ENCODE measurements around the gene GFRA3. TPM values are rescaled to one million over a fixed set of nuclear protein-coding genes. Genes with fewer than 3 reads are reported as not detected.

The GFRA3 gene
- total RNA-seq, 2 experiments from 2014 or later: not detected

DNA sequence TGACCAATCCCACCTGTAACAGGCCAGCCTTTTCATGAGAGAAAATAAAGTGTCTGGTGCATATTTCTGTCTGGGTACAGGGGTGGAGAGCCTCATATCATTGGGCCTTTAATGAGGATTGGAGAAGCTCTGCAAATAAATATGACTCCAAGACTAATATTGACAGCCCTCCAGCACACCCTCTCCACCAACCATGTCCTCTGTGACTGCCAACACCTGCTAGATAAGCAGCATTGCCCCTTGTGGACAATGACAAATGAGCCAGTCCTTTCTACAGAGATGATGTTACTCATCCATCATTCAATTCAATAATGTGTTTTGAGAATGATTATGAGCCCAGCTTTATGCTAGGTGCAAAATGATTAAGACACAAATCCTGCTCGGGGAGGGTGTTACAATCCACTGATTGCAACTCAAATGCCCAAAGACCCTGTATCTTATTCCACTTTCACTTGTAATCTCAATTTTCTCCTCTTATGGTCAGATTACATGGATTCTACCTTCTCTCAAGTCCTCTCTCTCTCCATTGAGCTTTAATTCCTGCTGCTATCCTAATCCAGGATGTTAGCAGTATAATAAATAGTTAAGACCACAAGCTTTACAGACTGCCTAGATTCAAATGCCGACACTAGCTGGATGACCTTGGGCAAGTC, 2.1 kb upstream of the GFRA3 start:
- ChIA-PET CTCF (interaction anchor here (1.1 to 1.5 kb wide), 4 partner anchors 19 to 77 kb away, joined by 3 to 5 read pairs (median 4); partner anchors contain the start of gene KDM3B), POLR2A (interaction anchor here (0.5 to 1.4 kb wide), 2 partner anchors 11 to 228 kb away, joined by 3 read pairs; no protein-coding TSS in a partner anchor)
- Mint-ChIP-seq H3K27me3 (peaks cover 23% of the 10 kb centered on the region), H3K27ac (no peak overlapping the region), H3K4me3 (no peak overlapping the region), H3K9me3 (no peaks in the 10 kb centered on the region), H3K36me3 (ENCODE audit: low read depth) (no peaks in the 10 kb centered on the region), H3K4me1 (ENCODE audit: low read depth) (peaks cover 9% of the 10 kb centered on the region)
- TF ChIP-seq, protein P1, sequence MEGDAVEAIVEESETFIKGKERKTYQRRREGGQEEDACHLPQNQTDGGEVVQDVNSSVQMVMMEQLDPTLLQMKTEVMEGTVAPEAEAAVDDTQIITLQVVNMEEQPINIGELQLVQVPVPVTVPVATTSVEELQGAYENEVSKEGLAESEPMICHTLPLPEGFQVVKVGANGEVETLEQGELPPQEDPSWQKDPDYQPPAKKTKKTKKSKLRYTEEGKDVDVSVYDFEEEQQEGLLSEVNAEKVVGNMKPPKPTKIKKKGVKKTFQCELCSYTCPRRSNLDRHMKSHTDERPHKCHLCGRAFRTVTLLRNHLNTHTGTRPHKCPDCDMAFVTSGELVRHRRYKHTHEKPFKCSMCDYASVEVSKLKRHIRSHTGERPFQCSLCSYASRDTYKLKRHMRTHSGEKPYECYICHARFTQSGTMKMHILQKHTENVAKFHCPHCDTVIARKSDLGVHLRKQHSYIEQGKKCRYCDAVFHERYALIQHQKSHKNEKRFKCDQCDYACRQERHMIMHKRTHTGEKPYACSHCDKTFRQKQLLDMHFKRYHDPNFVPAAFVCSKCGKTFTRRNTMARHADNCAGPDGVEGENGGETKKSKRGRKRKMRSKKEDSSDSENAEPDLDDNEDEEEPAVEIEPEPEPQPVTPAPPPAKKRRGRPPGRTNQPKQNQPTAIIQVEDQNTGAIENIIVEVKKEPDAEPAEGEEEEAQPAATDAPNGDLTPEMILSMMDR (IDR thresholded peaks at IDR 0.05): no peak
- intact Hi-C loops (cut with micrococcal nuclease): no loop called here
- peak; percentile 32 for ATAC-seq
- no peak for DNase-seq

DNA sequence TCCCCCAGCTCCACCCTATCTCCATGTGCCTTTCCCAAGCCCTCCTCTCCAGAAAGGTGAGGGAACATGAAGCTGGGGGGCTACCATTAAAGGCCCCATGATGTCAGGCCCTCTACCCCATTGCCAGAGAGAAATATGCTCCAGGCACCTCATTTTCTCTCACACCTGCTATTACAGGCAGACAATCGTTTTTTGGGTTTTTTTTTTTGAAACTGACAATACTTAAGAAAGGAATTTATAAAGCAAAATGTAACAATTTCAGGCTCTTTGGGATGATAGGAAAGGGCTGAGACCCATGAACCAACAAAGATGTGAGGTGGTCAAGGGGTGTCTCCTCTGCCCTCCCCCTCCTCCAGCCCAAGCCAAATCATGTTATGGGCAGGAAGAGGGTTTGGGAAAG, 1.5 kb upstream of the GFRA3 start:
- H3K4me1 Mint-ChIP-seq (ENCODE audit: low read depth): peaks cover 9% of the 10 kb centered on the region
- no peaks in the 10 kb centered on the region for H3K9me3 Mint-ChIP-seq
- intact Hi-C loops (cut with micrococcal nuclease): no loop called here
- no peak overlapping the region for H3K4me3 Mint-ChIP-seq
- no peak overlapping the region for H3K27ac Mint-ChIP-seq
- no peak for DNase-seq
- H3K27me3 Mint-ChIP-seq: peaks cover 23% of the 10 kb centered on the region
- no peaks in the 10 kb centered on the region for H3K36me3 Mint-ChIP-seq (ENCODE audit: low read depth)
- ChIA-PET POLR2A (interaction anchor here (0.8 kb wide), 1 partner anchor 78 kb away, joined by 3 read pairs; no protein-coding TSS in a partner anchor), CTCF (interaction anchor here (1.0 to 1.5 kb wide), 6 partner anchors 12 to 253 kb away, joined by 3 to 5 read pairs (median 4); partner anchors contain the start of gene KDM3B)
- TF ChIP-seq, protein P1 (IDR thresholded peaks at IDR 0.05): no peak
- no peak for ATAC-seq

GRCh38 chr5:138275379-138275782, 960 bp upstream of the GFRA3 start:
- Mint-ChIP-seq H3K9me3 (no peaks in the 10 kb centered on the region), H3K4me1 (ENCODE audit: low read depth) (peaks cover 9% of the 10 kb centered on the region), H3K27ac (no peak overlapping the region), H3K36me3 (ENCODE audit: low read depth) (no peaks in the 10 kb centered on the region), H3K4me3 (no peak overlapping the region), H3K27me3 (peaks cover 23% of the 10 kb centered on the region)
- TF ChIP-seq, protein P1 (IDR thresholded peaks at IDR 0.05): no peak
- intact Hi-C loops (cut with micrococcal nuclease): no loop called here
- ChIA-PET CTCF (interaction anchor here (1.0 to 1.3 kb wide), 5 partner anchors 10 to 253 kb away, joined by 3 to 5 read pairs (median 3); no protein-coding TSS in a partner anchor), POLR2A (interaction anchor here (0.8 to 1.0 kb wide), 2 partner anchors 35 to 79 kb away, joined by 3 read pairs; no protein-coding TSS in a partner anchor)
- ATAC-seq (no peak), DNase-seq (no peak)

- H3K36me3 Mint-ChIP-seq (ENCODE audit: low read depth): no peaks in the 10 kb centered on the region
- no peaks in the 10 kb centered on the region for H3K9me3 Mint-ChIP-seq
- TF ChIP-seq, protein P1 (IDR thresholded peaks at IDR 0.05): no peak
- ChIA-PET POLR2A (no interaction called here), CTCF (no interaction called here)
- H3K27me3 Mint-ChIP-seq: peaks cover 24% of the 10 kb centered on the region
- peaks cover 9% of the 10 kb centered on the region for H3K4me1 Mint-ChIP-seq (ENCODE audit: low read depth)
- ATAC-seq (no peak), DNase-seq (no peak)
- intact Hi-C loops (cut with micrococcal nuclease): no loop called here
- H3K4me3 Mint-ChIP-seq: peak overlapping the region; percentile 26
- no peak overlapping the region for H3K27ac Mint-ChIP-seq
Measured at GRCh38 chr5:138273834-138274188, 610 bp downstream of the GFRA3 start.

GRCh38 chr5:138272681-138273080, 1.7 kb downstream of the GFRA3 start:
- ChIA-PET CTCF (no interaction called here), POLR2A (no interaction called here)
- ATAC-seq (no peak), DNase-seq (no peak)
- no peak overlapping the region for H3K27ac Mint-ChIP-seq
- intact Hi-C loops (cut with micrococcal nuclease): no loop called here
- TF ChIP-seq, protein P1 (IDR thresholded peaks at IDR 0.05): no peak
- H3K9me3 Mint-ChIP-seq: no peaks in the 10 kb centered on the region
- H3K27me3 Mint-ChIP-seq: peaks cover 27% of the 10 kb centered on the region
- H3K4me1 Mint-ChIP-seq (ENCODE audit: low read depth): peaks cover 9% of the 10 kb centered on the region
- H3K4me3 Mint-ChIP-seq: no peak overlapping the region
- H3K36me3 Mint-ChIP-seq (ENCODE audit: low read depth): no peaks in the 10 kb centered on the region
